Activated T-cell treated with anti-CD3 and anti-CD28 coated beads, Interleukin-2, amount 50 U/mL, for 1 hour (primary cell): Measurements from ENCODE around the gene RXRA.

Experiments used
- DNase-seq: peaks from one replicate; pipeline ENCODE4 v3.0.0-alpha.2; 2020

Gene RXRA

GRCh38 chr9:134437403-134438194, 111.3 kb downstream of the RXRA start:
- no peak for DNase-seq

GRCh38 chr9:134438195-134438788, 112.0 kb downstream of the RXRA start:
- DNase-seq, result no peak

DNA sequence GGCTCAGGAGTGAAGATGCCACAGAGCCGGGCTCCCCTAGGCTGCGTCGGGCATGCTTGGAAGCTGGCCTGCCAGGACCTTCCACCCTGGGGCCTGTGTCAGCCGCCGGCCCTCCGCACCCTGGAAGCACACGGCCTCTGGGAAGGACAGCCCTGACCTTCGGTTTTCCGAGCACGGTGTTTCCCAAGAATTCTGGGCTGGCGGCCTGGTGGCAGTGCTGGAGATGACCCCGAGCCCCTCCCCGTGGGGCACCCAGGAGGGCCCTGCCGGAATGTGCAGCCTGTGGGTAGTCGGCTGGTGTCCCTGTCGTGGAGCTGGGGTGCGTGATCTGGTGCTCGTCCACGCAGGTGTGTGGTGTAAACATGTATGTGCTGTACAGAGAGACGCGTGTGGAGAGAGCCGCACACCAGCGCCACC, 113.1 kb downstream of the RXRA start:
- no peak for DNase-seq

DNA sequence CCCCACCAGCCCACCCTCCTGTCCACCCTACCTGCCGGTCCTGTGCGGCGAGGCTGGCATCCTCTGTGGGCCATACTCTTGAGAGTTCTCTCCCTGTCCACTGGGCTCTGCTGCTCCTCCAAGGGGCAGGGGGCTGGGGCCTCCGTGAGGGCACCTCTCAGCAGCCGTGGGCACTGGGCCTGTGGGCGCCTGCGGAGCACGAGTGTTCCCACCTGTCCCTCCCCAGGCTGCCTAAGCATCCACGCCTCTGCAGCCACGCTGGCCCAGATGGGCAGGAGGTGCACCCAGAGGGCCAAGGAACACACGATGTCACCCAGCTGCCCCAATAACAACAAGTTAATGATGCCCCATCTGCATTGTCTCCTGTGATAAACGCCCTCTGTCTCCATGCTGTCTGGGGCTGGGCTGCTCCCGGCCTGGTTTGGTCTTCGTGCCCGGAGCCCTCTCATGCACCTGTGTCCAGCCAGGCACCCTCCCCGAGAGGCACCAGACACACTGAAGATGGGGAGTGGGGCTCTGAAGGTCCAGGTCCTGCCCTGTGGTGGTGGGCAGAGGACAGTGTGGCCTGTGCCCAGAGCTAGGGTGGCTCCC, 114.5 kb downstream of the RXRA start:
- DNase-seq, result no peak

DNA sequence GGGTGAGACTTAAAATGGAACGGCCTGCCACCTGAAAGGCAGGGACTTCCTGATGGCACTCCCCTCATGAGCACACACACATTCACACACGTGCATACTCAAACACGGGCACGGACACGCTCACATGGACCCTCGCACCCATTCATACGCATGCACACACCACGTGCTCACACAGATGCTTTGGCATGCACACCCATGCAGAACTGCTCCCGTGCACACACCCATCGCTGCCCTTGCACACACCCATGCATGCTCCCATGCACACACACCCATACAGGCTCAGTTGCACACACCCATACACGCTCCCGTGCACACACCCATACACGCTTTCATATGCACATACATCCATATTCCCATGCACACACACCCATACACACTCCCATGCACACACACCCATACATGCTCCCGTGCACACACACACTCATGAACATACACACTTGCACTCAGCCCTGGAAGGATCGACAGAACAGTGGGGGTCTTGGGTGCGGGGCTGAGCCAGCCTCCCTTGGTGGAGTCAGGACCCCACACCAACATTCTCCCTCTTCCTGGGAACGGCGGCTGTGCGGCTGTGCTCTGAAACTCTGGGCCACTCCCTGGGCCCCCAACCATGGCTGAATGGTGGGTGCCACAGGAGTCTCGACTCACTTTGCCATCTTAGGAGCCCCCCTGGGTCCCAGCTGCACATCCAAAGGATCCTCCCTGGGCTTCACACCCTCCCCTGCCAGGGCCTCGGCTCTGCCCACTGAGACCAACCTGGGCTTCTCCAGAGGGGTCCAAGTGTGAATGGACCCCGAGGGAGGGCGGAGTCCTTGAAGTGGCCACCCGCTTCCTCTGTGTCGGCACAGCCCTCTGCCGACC, 115.2 kb downstream of the RXRA start:
- DNase-seq, result no peak

GRCh38 chr9:134442085-134442474, 115.8 kb downstream of the RXRA start:
- DNase-seq, result no peak

DNA sequence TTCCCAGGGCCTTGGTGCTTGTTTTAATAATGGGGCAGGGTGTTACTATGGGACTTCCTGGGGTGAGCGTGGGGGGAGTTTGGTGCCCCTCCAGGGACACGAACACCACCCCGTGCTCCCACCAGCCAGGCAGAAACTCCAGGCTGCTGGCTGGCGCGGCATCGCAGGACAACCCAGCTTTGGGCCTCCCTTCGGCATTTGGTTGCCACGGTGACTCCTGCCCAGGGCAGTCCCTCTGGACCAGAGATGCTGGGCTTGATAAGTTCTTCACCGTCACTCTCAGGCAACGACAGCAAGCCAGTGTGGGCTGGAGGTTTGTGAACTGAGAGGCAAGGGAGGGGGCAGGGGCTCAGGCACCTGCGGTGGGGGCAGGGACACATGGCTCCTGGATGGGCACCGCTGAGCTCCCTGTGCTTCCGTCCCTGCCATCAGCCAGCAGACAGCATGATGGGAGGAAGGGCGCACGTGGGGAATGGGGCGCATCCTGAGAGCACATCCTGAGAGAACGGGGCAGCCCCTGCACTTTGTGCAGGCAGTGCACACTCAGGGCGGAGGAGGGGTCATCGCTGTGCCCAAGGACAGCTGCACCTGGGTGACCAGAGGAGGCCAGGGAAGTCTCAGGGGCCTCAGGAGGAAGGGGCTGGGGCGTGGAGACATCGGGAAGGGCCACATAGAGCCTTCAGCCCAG, 116.4 kb downstream of the RXRA start:
- DNase-seq, result no peak

DNA sequence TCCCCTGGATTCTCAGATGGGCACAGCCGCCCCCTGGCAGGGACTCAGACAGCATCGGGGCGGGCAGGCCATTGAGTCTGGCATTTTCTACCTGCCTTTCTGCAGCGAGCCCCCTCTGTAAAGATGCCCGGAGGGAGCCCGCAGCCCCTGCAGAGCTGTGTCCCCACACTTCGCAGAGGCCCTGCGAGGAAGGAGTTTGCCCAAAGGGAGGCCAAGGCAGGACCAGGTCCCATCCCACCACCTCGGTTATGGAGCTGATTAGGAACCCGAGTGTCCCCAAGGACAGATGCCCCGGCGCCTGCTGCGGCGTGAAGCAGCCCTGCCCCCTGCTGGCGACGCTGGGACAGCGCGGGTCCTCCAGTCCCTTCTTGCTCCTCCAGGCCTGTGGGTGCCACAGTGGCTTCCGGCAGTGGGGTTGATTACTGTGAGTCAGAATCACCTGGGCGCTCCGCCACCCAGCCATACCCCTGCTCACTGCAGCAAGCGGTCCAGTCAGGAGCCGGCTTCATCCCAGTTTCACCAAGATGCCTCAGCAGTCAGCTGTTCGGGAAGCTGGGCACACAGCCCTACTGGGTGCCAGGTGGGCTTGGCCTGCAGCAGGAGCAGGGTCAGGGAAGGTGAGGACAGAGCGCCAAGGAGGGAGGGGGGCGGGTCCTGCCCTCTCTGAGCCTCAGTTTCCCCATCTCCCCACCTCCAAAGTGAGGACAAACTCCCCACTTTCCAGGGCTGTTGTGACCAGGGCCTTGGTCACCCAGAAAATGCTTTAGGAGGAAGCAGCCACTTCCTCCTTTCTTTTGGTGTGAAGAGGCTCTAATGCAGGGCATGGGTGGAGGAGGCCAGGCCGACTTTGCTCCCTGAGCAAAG, 117.2 kb downstream of the RXRA start:
- DNase-seq, result peak; percentile 85

- no peak for DNase-seq
Observed at GRCh38 chr9:134444038-134444315, 117.7 kb downstream of the RXRA start.

DNA sequence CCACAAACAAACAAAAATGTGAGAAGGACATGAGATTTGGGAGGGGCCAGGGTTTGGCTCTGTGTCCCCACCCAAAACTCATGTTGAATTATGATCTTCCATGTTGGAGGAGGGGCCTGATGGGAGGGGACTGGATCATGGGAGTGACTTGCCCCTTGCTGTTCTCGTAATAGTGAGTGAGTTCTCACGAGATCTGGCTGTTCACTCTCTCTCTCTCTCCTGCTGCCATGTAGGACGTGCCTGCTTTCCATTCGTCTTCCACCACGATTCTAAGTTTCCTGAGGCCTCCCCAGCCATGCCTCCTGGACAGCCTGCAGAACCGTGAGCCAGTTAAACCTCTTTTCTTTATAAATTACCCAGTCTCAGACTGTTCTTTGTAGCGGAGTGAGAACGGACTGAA, 118.7 kb downstream of the RXRA start:
- DNase-seq, result no peak

DNA sequence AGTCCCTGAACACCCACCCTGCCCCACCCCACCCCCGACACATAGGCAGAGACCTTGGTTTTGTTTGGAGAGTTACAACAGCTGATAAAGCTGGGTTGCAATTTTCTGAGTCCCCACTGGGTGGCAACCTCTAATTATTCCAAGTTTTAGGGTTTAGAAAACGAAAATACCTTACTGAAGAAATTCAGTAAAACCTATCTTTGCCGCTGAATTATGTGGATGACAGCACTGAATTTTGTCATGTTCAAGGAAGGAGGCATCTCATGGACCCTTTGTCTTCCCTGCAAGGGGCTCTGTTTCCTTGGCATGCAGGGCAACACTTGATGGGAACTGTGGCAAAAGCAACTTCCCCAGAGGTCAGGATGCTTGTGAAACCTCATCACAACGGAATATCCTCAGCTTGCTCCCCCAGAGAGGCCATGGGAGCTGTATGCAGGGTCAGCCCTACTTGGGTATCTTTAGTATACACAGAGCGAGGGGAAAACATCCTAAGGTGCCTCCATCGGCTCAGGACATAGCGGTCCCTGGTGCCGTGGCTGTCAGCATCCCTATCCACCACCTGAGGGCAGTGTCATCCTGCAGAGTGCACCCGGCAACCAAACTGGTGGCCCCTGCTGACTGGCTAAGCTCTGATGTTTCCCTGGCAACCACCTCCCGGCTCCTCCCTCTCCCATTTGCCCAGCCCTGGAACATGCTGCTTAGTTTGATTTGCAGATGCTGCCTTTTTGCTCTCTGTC, 123.1 kb downstream of the RXRA start:
- DNase-seq, result peak; percentile 81

DNA sequence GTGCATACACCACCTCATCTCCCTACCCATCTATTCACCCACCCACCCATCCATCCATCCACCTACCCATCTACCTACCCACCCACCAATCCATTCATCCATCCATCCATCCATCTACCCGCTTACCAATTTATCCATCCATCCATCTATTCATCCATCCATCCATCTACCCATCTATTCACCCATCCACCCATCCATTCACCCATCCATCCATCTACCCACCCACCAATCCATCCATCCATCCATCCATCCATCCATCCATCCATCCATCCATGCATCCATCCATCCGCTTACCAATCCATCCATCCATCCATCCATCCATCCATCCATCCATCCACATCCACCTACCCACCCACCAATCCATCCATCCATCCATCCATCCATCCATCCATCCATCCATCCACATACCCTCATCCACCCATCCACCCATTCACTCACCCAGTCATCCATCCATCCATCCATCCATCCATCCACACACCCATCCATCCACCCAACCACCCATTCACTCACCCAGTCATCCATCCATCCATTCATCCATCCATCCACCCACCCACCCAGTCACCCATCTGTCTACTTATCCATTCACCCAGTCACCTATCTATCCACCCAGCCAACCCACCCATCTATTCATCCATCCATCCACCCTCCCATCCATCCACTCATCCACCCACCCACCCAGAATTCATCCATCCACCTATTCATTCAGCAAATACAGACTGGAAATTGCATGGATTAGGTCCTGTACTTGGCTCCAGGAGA, 125.6 kb downstream of the RXRA start:
- DNase-seq, result no peak

DNA sequence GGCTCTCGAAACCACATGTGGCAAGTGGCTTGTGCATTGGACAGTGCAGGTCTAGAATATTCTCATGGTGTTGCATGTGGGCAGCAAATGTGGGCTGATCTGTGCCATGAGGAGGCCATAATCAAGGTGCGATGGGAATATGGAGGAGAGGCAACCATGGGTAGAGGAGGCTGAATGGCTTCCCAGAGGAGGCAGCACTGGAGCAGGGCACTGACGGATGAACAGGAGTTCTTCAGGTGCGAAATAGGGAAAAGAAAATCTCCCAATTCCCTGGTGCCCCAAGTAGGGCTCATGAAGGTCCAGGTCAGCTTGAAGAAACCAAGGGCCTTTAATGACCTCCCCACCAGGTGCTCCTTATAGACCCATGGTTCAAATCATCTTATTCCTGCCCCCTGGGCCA, 126.5 kb downstream of the RXRA start:
- no peak for DNase-seq

- DNase-seq, result no peak
Observed at GRCh38 chr9:134453776-134454475, 127.7 kb downstream of the RXRA start.

DNA sequence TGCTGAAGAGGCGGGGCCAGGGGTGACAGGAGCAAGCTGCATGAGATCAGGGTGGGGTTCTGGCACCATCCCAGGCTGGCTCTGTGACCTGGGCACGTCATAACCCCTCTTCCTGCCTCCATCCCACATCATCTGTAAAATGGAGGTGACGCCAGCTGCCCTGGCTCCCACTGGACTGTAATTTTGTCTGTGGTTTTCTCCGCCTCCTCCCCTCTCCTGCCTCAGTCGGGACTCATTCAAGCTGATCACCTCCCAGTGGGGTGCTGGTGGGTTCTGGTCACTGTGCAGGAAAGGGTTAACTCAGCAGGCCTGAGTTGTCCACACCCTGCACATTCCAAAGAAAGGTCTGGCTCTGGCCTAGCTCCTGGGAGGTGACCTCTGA, 128.2 kb downstream of the RXRA start:
- no peak for DNase-seq

- DNase-seq, result no peak
Observed at GRCh38 chr9:134455021-134455471, 128.8 kb downstream of the RXRA start.

- no peak for DNase-seq
Observed at GRCh38 chr9:134455537-134455933, 129.3 kb downstream of the RXRA start.

- DNase-seq, result peak; percentile 71
Observed at GRCh38 chr9:134455934-134456755, 129.9 kb downstream of the RXRA start.
